ENCODE data around the gene PDZD11. TPM values are rescaled to one million over a fixed set of nuclear protein-coding genes. Genes with fewer than 3 reads are reported as not detected.

The PDZD11 gene
- total RNA-seq, 2 experiments from 2014 or later, result 23.3 to 27.4 TPM

- Histone ChIP-seq H3K79me2 (ENCODE audit: insufficient read depth, low read depth, low read length) (peaks cover 10% of the 10 kb centered on the region; the same call in 1 of the 2 replicates), H3K9me2 (ENCODE audit: insufficient read depth, low read length) (no peaks in the 10 kb centered on the region), H3K27ac (ENCODE audit: low read depth, low read length, poor library complexity, severe bottlenecking) (no peak overlapping the region), H3K9me3 (ENCODE audit: low read length) (no peaks in the 10 kb centered on the region), H3K4me3 (ENCODE audit: low read depth, low read length, poor library complexity, severe bottlenecking) (no peak overlapping the region), H3K4me2 (ENCODE audit: low read length) (no peak overlapping the region), H3K4me1 (ENCODE audit: insufficient read depth, low read length, poor library complexity, severe bottlenecking) (no peaks in the 10 kb centered on the region), H3K36me3 (ENCODE audit: insufficient read depth, low read length) (peaks cover 85% of the 10 kb centered on the region), H4K20me1 (ENCODE audit: insufficient read depth, low read length) (no peaks in the 10 kb centered on the region), H2AFZ (ENCODE audit: low read length) (no peak overlapping the region)
- POLR2A ChIA-PET, result interaction anchor here (0.6 to 0.7 kb wide), 3 partner anchors 55 to 931 kb away, joined by 3 to 4 read pairs (median 3); no protein-coding TSS in a partner anchor
- CTCF ChIA-PET (ENCODE audit: unreplicated experiment), result no interaction called here
- intact Hi-C loops (cut with micrococcal nuclease; ENCODE audit: unreplicated experiment), result no loop called here
- no TSS peak for BruUV-seq (replicated peaks)
- no peak for TF ChIP-seq CTCF (conservative IDR thresholded peaks at IDR 0.05; ENCODE audit: low read length)
- no peak for TF ChIP-seq EZH2phosphoT487 (IDR thresholded peaks at IDR 0.05; ENCODE audit: borderline replicate concordance, low read depth, low read length)
- DNase-seq (ENCODE audit: low spot score), result no peak
Observed at GRCh38 chrX:70313503-70313902, 23.8 kb upstream of the PDZD11 start.

- ChIA-PET POLR2A (interaction anchor here (0.6 to 1.4 kb wide), 2 partner anchors 11 to 1323 kb away, joined by 4 to 5 read pairs; no protein-coding TSS in a partner anchor), CTCF (ENCODE audit: unreplicated experiment) (no interaction called here)
- no TSS peak for BruUV-seq (replicated peaks)
Observed at GRCh38 chrX:70301716-70302115, 12.0 kb upstream of the PDZD11 start.

More at GRCh38 chrX:70301716-70302115, 12.0 kb upstream of the PDZD11 start:
- no peaks in the 10 kb centered on the region for H4K20me1 ChIP-seq (ENCODE audit: insufficient read depth, low read length)
- no peaks in the 10 kb centered on the region for H3K4me1 ChIP-seq (ENCODE audit: insufficient read depth, low read length, poor library complexity, severe bottlenecking)
- no peak overlapping the region for H3K4me3 ChIP-seq (ENCODE audit: low read depth, low read length, poor library complexity, severe bottlenecking)
- H3K9me3 ChIP-seq (ENCODE audit: low read length), result no peaks in the 10 kb centered on the region
- H2AFZ ChIP-seq (ENCODE audit: low read length), result no peak overlapping the region
- no peak overlapping the region for H3K27ac ChIP-seq (ENCODE audit: low read depth, low read length, poor library complexity, severe bottlenecking)
- no peak overlapping the region for H3K4me2 ChIP-seq (ENCODE audit: low read length)
- no peak for TF ChIP-seq CTCF (conservative IDR thresholded peaks at IDR 0.05; ENCODE audit: low read length)
- H3K79me2 ChIP-seq (ENCODE audit: insufficient read depth, low read depth, low read length), result no peaks in the 10 kb centered on the region
- DNase-seq (ENCODE audit: low spot score), result no peak
- no peaks in the 10 kb centered on the region for H3K9me2 ChIP-seq (ENCODE audit: insufficient read depth, low read length)
- intact Hi-C loops (cut with micrococcal nuclease; ENCODE audit: unreplicated experiment), result no loop called here
- peaks cover 87% of the 10 kb centered on the region for H3K36me3 ChIP-seq (ENCODE audit: insufficient read depth, low read length)
